H9 (cell line): ENCODE data around the gene PRDM4. TPM values are rescaled to one million over a fixed set of nuclear protein-coding genes. Genes with fewer than 3 reads are reported as not detected.

Experiments
- DNase-seq: peaks from one replicate; pipeline ENCODE4 v3.0.0-alpha.2; 2017
- H2AFZ ChIP-seq: one replicate; pipeline ENCODE4 v1.6.1; 2013; ENCODE audit warnings: mild to moderate bottlenecking, low read length, control low read depth, moderate library complexity
- H2AK5ac ChIP-seq: 2 replicates; pipeline ENCODE4 v1.6.1; 2013; ENCODE audit warnings: low read length, control low read depth, mixed read lengths; ENCODE audit not compliant: insufficient read length
- H2BK120ac ChIP-seq: one replicate; pipeline ENCODE4 v1.6.1; 2013; ENCODE audit warnings: low read depth, mild to moderate bottlenecking, low read length, control low read depth, inconsistent platforms; ENCODE audit not compliant: poor library complexity, severe bottlenecking
- H2BK12ac ChIP-seq: 2 replicates; pipeline ENCODE4 v1.6.1; 2013; ENCODE audit warnings: low read length, control low read depth, mixed read lengths, low read depth; ENCODE audit not compliant: insufficient read length
- H2BK15ac ChIP-seq: 2 replicates; pipeline ENCODE4 v1.6.1; 2013; ENCODE audit warnings: low read depth, low read length, control low read depth
- H2BK20ac ChIP-seq: one replicate; pipeline ENCODE4 v1.6.1; 2013; ENCODE audit warnings: low read depth, mild to moderate bottlenecking, low read length, control low read depth, inconsistent platforms; ENCODE audit not compliant: poor library complexity, severe bottlenecking
- H2BK5ac ChIP-seq: 2 replicates; pipeline ENCODE4 v1.6.1; 2013; ENCODE audit warnings: low read length, control low read depth, mixed read lengths; ENCODE audit not compliant: insufficient read length
- H3K14ac ChIP-seq: 2 replicates; pipeline ENCODE4 v1.6.1; 2013; ENCODE audit warnings: low read length, control low read depth; ENCODE audit not compliant: insufficient read depth
- H3K18ac ChIP-seq: 2 replicates; pipeline ENCODE4 v1.6.1; 2013; ENCODE audit warnings: low read depth, mild to moderate bottlenecking, mixed read lengths, low read length, control low read depth; ENCODE audit not compliant: insufficient read length
- H3K23ac ChIP-seq: 2 replicates; pipeline ENCODE4 v1.6.1; 2013; ENCODE audit warnings: low read length, control low read depth, mixed read lengths, low read depth; ENCODE audit not compliant: insufficient read length
- H3K23me2 ChIP-seq: 2 replicates; pipeline ENCODE4 v1.6.1; 2013; ENCODE audit warnings: low read depth, mild to moderate bottlenecking, mixed read lengths, low read length, control low read depth; ENCODE audit not compliant: insufficient read length, poor library complexity, severe bottlenecking
- H3K27ac ChIP-seq: 2 replicates; pipeline ENCODE4 v1.5.1; 2013; ENCODE audit warnings: low read length, control low read depth, mixed read lengths, low read depth; ENCODE audit not compliant: insufficient read length
- H3K27me3 ChIP-seq: 2 replicates; pipeline ENCODE4 v1.6.1; 2013; ENCODE audit warnings: low read length, control low read depth, inconsistent platforms; ENCODE audit not compliant: insufficient read depth
- H3K4ac ChIP-seq: 2 replicates; pipeline ENCODE4 v1.6.1; 2013; ENCODE audit warnings: low read depth, mild to moderate bottlenecking, control low read depth, inconsistent platforms, low read length, moderate library complexity
- H3K4me1 ChIP-seq: 2 replicates; pipeline ENCODE4 v1.6.1; 2013; ENCODE audit warnings: low read length, control low read depth, inconsistent platforms; ENCODE audit not compliant: insufficient read depth
- H3K4me2 ChIP-seq: 2 replicates; pipeline ENCODE4 v1.6.1; 2013; ENCODE audit warnings: low read length, control low read depth, mixed read lengths; ENCODE audit not compliant: insufficient read length, insufficient read depth
- H3K56ac ChIP-seq: 2 replicates; pipeline ENCODE4 v1.6.1; 2013; ENCODE audit warnings: low read depth, mild to moderate bottlenecking, mixed read lengths, low read length, control low read depth; ENCODE audit not compliant: insufficient read length
- H3K79me1 ChIP-seq: 2 replicates; pipeline ENCODE4 v1.6.1; 2013; ENCODE audit warnings: low read depth, mild to moderate bottlenecking, moderate library complexity, low read length, control low read depth, inconsistent platforms; ENCODE audit not compliant: insufficient read depth, poor library complexity, severe bottlenecking
- H3K79me2 ChIP-seq: 2 replicates; pipeline ENCODE4 v1.6.1; 2013; ENCODE audit warnings: low read length, control low read depth, inconsistent platforms; ENCODE audit not compliant: insufficient read depth
- H3K9ac ChIP-seq: 2 replicates; pipeline ENCODE4 v1.6.1; 2013; ENCODE audit warnings: low read length, control low read depth, mixed read lengths; ENCODE audit not compliant: insufficient read length; ENCODE audit errors: extremely low read depth
- H3K9me3 ChIP-seq: one replicate; pipeline ENCODE4 v1.6.1; 2013; ENCODE audit warnings: low read depth, low read length, inconsistent platforms; ENCODE audit not compliant: control insufficient read depth
- H3T11ph ChIP-seq: one replicate; pipeline ENCODE4 v1.6.1; 2013; ENCODE audit warnings: mild to moderate bottlenecking, low read length, control low read depth, inconsistent platforms
- H4K20me1 ChIP-seq: one replicate; pipeline ENCODE4 v1.6.1; 2013; ENCODE audit not compliant: control insufficient read depth, insufficient read length, insufficient read depth
- H4K5ac ChIP-seq: 2 replicates; pipeline ENCODE4 v1.6.1; 2013; ENCODE audit warnings: low read depth, mild to moderate bottlenecking, mixed read lengths, low read length, control low read depth; ENCODE audit not compliant: insufficient read length
- H4K8ac ChIP-seq: replicated peaks from 2 replicates; pipeline ENCODE4 v1.6.1; 2013; ENCODE audit warnings: low read length, control low read depth, mixed read lengths, low read depth; ENCODE audit not compliant: insufficient read length
- H4K91ac ChIP-seq: 2 replicates; pipeline ENCODE4 v1.6.1; 2013; ENCODE audit warnings: low read depth, mild to moderate bottlenecking, moderate library complexity, mixed read lengths, low read length, control low read depth; ENCODE audit not compliant: insufficient read length
- H3K27ac Mint-ChIP-seq, 3 experiments: 2 replicates in 2 of 3; 3 replicates in 1 of 3; pipeline ENCODE4 v1.8.0; 2020 to 2021; ENCODE audit warnings: mixed read lengths in 3 of 3, mild to moderate bottlenecking in 1 of 3, moderate library complexity in 1 of 3
- H3K27me3 Mint-ChIP-seq: 2 replicates; pipeline ENCODE4 v1.8.0; 2021; ENCODE audit warnings: low read depth, mild to moderate bottlenecking, moderate library complexity, mixed read lengths
- H3K36me3 Mint-ChIP-seq, 3 experiments: 2 replicates in 2 of 3; 3 replicates in 1 of 3; pipeline ENCODE4 v1.8.0; 2020 to 2021; ENCODE audit warnings: low read depth in 3 of 3, mixed read lengths in 3 of 3; ENCODE audit not compliant: insufficient read depth in 1 of 3
- H3K4me1 Mint-ChIP-seq, 2 experiments: 2 replicates each; pipeline ENCODE4 v1.8.0; 2020; ENCODE audit warnings: mixed read lengths in 2 of 2
- H3K4me3 Mint-ChIP-seq, 2 experiments: 2 replicates in 1 of 2; 3 replicates in 1 of 2; pipeline ENCODE4 v1.8.0; 2020 to 2021; ENCODE audit warnings: mild to moderate bottlenecking in 2 of 2, mixed read lengths in 2 of 2, moderate library complexity in 1 of 2
- H3K9me3 Mint-ChIP-seq, 2 experiments: 2 replicates in 1 of 2; 3 replicates in 1 of 2; pipeline ENCODE4 v1.8.0; 2020; ENCODE audit warnings: mild to moderate bottlenecking in 2 of 2, mixed read lengths in 2 of 2, moderate library complexity in 1 of 2
- WGBS: extraction: QIAGEN DNeasy Blood & Tissue Kit; methylation state at CpG from one replicate; pipeline ENCODE4 v1.1.7; 2013; ENCODE audit warnings: missing lambda C conversion rate, low lambda C conversion rate, mixed read lengths; ENCODE audit not compliant: insufficient read length; ENCODE audit errors: extremely low coverage; 5-methylcytosine and 5-hydroxymethylcytosine counted together
- total RNA-seq: library from RNA; stranded (reverse); gene quantifications from 2 replicates; pipeline ENCODE4 v1.2.1, GENCODE V29; 2021
- TF ChIP-seq, protein P1 (sequence below): fragments of 200-600 bp; sonication (generic); conservative IDR thresholded peaks from 3 replicates; pipeline ENCODE4 v1.8.0; 2021; ENCODE audit warnings: antibody characterized with exemption, mild to moderate bottlenecking

The PRDM4 gene
- total RNA-seq, 1 experiment from 2014 or later = 24.4 TPM

DNA sequence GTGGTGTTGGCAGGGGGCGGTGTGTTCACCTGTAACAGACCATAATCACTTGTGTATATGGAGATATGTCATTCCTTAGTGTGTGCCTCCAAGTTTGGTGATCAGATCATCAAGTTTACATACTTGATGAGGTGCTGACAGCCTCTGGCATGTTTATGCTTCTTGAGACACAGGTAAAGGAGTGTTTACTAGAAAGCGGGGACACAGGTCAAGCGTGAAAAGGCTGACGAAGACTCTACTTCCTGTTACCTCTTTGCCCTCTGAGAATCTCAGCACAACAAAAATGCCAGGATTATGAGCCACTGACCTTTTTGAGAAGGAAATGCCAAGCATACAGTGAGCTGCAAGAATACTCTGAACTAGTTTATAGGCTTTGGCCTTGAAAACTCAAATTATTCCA is 29.6 kb downstream of the PRDM4 start:
- Histone ChIP-seq H4K8ac (no peak overlapping the region), H2BK20ac (no peak overlapping the region), H4K20me1 (no peaks in the 10 kb centered on the region), H2BK12ac (no peak overlapping the region), H3K27ac (no peak overlapping the region), H2AFZ (no peak overlapping the region), H3K4me2 (no peak overlapping the region), H3K27me3 (no peaks in the 10 kb centered on the region), H3K9ac (no peak overlapping the region), H2BK15ac (no peak overlapping the region), H3K23ac (no peak overlapping the region), H4K91ac (no peak overlapping the region), H2BK5ac (no peak overlapping the region), H3K79me2 (no peaks in the 10 kb centered on the region), H3K14ac (no peak overlapping the region), H4K5ac (no peak overlapping the region), H3T11ph (no peak overlapping the region), H3K4ac (no peak overlapping the region), H3K56ac (no peak overlapping the region), H3K9me3 (no peaks in the 10 kb centered on the region), H3K18ac (no peak overlapping the region), H2BK120ac (no peak overlapping the region), H2AK5ac (no peak overlapping the region), H3K4me1 (no peaks in the 10 kb centered on the region), H3K23me2 (no peaks in the 10 kb centered on the region), H3K79me1 (no peaks in the 10 kb centered on the region)
- Mint-ChIP-seq H3K36me3 (peaks cover 0 to 29% (median 24%) of the 10 kb centered on the region in 3 experiments; a peak in 5 of 7 replicates), H3K9me3 (peaks cover 0 to 5% of the 10 kb centered on the region in 2 experiments; a peak in 3 of 5 replicates), H3K4me3 (no peak overlapping the region), H3K4me1 (no peaks in the 10 kb centered on the region), H3K27me3 (no peaks in the 10 kb centered on the region), H3K27ac (no peak overlapping the region)
- TF ChIP-seq, protein P1, sequence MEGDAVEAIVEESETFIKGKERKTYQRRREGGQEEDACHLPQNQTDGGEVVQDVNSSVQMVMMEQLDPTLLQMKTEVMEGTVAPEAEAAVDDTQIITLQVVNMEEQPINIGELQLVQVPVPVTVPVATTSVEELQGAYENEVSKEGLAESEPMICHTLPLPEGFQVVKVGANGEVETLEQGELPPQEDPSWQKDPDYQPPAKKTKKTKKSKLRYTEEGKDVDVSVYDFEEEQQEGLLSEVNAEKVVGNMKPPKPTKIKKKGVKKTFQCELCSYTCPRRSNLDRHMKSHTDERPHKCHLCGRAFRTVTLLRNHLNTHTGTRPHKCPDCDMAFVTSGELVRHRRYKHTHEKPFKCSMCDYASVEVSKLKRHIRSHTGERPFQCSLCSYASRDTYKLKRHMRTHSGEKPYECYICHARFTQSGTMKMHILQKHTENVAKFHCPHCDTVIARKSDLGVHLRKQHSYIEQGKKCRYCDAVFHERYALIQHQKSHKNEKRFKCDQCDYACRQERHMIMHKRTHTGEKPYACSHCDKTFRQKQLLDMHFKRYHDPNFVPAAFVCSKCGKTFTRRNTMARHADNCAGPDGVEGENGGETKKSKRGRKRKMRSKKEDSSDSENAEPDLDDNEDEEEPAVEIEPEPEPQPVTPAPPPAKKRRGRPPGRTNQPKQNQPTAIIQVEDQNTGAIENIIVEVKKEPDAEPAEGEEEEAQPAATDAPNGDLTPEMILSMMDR = no peak
- DNase-seq = no peak
- WGBS = no CpG with 5 or more reads among the region's 4 CpGs
